Activated T-helper 2 cell treated with anti-CD3 and anti-CD28 coated beads, Interferon-gamma antibody, Interleukin-2, Interleukin-4, amounts not matched to agents 10 μg/mL and 5 μg/mL and 100 μg/mL, durations not matched to agents 14 hours and 24 hours and 36 hours (primary cell): ENCODE measurements around the gene LGALS8. TPM values are rescaled to one million over a fixed set of nuclear protein-coding genes. Genes with fewer than 3 reads are reported as not detected.
"Not testable (repeated sequence)": the region's sequence is repeated elsewhere in the genome, so short reads cannot be mapped to it uniquely, and the experiment has no call there.

Experiments used
- DNase-seq: peaks from one replicate; pipeline ENCODE4 v3.0.0; 2021; ENCODE audit warnings: low spot score
- H3K27ac Mint-ChIP-seq: one replicate; pipeline ENCODE4 v1.8.0; 2021; ENCODE audit warnings: mixed read lengths
- H3K27me3 Mint-ChIP-seq: one replicate; pipeline ENCODE4 v1.8.0; 2021; ENCODE audit warnings: low read depth, mixed read lengths
- H3K36me3 Mint-ChIP-seq: one replicate; pipeline ENCODE4 v1.8.0; 2021; ENCODE audit warnings: low read depth, mixed read lengths
- H3K4me1 Mint-ChIP-seq: one replicate; pipeline ENCODE4 v1.8.0; 2021; ENCODE audit warnings: low read depth, mixed read lengths
- H3K4me3 Mint-ChIP-seq: one replicate; pipeline ENCODE4 v1.8.0; 2021; ENCODE audit warnings: low read depth, mild to moderate bottlenecking, moderate library complexity, mixed read lengths
- H3K9me3 Mint-ChIP-seq: one replicate; pipeline ENCODE4 v1.8.0; 2021; ENCODE audit warnings: mixed read lengths
- intact Hi-C: fragments of 100-400 bp; cut with micrococcal nuclease; formaldehyde crosslinking; loops from one replicate; pipeline ENCODE4 v1.15.1; 2023
- total RNA-seq: library from RNA; stranded (reverse); gene quantifications from 2 replicates; pipeline ENCODE4 v1.2.3, GENCODE V29; 2022

Gene LGALS8
- total RNA-seq, 1 donor from 2014 or later = 74.8 TPM

DNA sequence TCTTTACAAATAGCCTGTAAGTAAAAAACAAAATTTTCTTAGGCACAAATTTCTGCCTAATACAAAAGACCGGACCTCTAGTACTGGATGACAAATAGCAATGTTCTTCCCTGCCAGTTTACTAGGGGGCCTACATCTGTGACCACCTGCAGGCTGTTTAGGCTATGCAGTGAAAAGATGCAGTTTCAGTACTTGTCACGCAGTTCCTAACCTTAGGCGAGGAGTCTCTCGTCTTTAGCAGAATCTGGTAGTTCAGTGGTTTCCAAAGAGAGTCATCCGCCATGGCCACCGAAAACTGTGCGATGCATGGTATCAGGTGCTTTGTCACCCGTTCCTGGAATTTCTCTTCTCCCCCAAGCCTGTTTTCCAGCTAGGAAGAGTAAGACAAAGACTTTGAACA, 29.6 kb downstream of the LGALS8 start:
- H3K4me3 Mint-ChIP-seq = no peak overlapping the region
- H3K27ac Mint-ChIP-seq = no peak overlapping the region
- H3K36me3 Mint-ChIP-seq = peaks cover 94% of the 10 kb centered on the region
- no peaks in the 10 kb centered on the region for H3K9me3 Mint-ChIP-seq
- no peaks in the 10 kb centered on the region for H3K27me3 Mint-ChIP-seq
- no peak for DNase-seq
- intact Hi-C loops = no loop called here
- peaks cover 14% of the 10 kb centered on the region for H3K4me1 Mint-ChIP-seq

GRCh38 chr1:236556606-236557005, 32.8 kb downstream of the LGALS8 start:
- H3K9me3 Mint-ChIP-seq = no peaks in the 10 kb centered on the region
- H3K4me3 Mint-ChIP-seq = no peak overlapping the region
- intact Hi-C loops = no loop called here
- peaks cover 80% of the 10 kb centered on the region for H3K36me3 Mint-ChIP-seq
- H3K27me3 Mint-ChIP-seq = no peaks in the 10 kb centered on the region
- no peak overlapping the region for H3K27ac Mint-ChIP-seq
- H3K4me1 Mint-ChIP-seq = peaks cover 5% of the 10 kb centered on the region
- DNase-seq = no peak

GRCh38 chr1:236558081-236558480, 34.3 kb downstream of the LGALS8 start:
- Mint-ChIP-seq H3K9me3 (no peaks in the 10 kb centered on the region), H3K4me1 (no peaks in the 10 kb centered on the region), H3K4me3 (no peak overlapping the region), H3K27ac (no peak overlapping the region), H3K36me3 (peaks cover 80% of the 10 kb centered on the region), H3K27me3 (no peaks in the 10 kb centered on the region)
- intact Hi-C loops = no loop called here
- DNase-seq = no peak

DNA sequence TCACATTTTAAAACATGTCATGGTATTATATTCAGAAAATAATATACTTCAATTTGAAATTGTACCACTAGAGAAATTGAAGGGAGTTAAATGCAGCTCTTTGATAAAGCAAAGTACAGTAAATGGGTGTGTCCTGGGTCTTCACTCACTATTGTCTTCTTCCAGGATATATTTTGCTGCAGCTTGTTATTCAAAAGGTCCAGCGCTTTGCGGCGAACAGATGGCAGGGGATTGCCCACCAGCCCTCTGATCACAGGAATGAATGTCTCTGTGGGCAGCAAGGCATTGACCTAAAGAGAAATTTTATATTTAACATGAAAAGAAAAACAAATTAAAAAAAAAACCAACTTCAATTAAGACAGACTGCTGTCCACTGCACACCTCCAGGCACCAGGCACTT, 35.1 kb downstream of the LGALS8 start:
- Mint-ChIP-seq H3K36me3 (peaks cover 82% of the 10 kb centered on the region), H3K4me1 (no peaks in the 10 kb centered on the region), H3K9me3 (no peaks in the 10 kb centered on the region), H3K27me3 (no peaks in the 10 kb centered on the region), H3K4me3 (no peak overlapping the region), H3K27ac (no peak overlapping the region)
- no peak for DNase-seq
- intact Hi-C loops = no loop called here

- no peak for DNase-seq
- intact Hi-C loops = no loop called here
- Mint-ChIP-seq H3K27ac (no peak overlapping the region), H3K4me3 (no peak overlapping the region), H3K9me3 (no peaks in the 10 kb centered on the region), H3K4me1 (no peaks in the 10 kb centered on the region), H3K36me3 (peaks cover 82% of the 10 kb centered on the region), H3K27me3 (no peaks in the 10 kb centered on the region)
These were observed 36.5 kb downstream of the LGALS8 start for GRCh38 chr1:236560213-236560771.

GRCh38 chr1:236561976-236562375, 38.2 kb downstream of the LGALS8 start:
- no peak for DNase-seq
- H3K36me3 Mint-ChIP-seq = peaks cover 80% of the 10 kb centered on the region
- H3K27ac Mint-ChIP-seq = no peak overlapping the region
- no peaks in the 10 kb centered on the region for H3K27me3 Mint-ChIP-seq
- no peaks in the 10 kb centered on the region for H3K9me3 Mint-ChIP-seq
- H3K4me3 Mint-ChIP-seq = no peak overlapping the region
- no peaks in the 10 kb centered on the region for H3K4me1 Mint-ChIP-seq
- intact Hi-C loops = no loop called here

DNA sequence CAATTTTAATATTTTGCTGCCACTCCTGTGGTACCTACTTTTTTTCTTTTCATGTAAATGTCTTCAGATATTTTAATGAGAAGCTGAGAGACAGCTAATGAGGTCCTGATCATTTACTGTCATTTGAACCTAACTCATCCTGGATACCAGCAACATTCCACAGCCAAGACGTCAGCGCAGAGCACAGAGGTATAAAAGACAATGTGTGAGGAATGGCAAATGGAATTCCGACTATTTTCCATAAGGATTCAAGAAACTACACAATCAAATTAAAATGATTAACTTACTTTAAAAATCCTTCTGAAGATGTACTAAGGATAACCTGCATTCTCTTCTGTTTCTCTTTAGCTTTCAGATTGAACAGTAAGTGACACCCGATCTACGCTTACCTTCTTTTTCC, 41.7 kb downstream of the LGALS8 start:
- peaks cover 90% of the 10 kb centered on the region for H3K36me3 Mint-ChIP-seq
- H3K27me3 Mint-ChIP-seq = no peaks in the 10 kb centered on the region
- H3K27ac Mint-ChIP-seq = no peak overlapping the region
- intact Hi-C loops = no loop called here
- no peaks in the 10 kb centered on the region for H3K9me3 Mint-ChIP-seq
- no peaks in the 10 kb centered on the region for H3K4me1 Mint-ChIP-seq
- no peak overlapping the region for H3K4me3 Mint-ChIP-seq
- DNase-seq = no peak

DNA sequence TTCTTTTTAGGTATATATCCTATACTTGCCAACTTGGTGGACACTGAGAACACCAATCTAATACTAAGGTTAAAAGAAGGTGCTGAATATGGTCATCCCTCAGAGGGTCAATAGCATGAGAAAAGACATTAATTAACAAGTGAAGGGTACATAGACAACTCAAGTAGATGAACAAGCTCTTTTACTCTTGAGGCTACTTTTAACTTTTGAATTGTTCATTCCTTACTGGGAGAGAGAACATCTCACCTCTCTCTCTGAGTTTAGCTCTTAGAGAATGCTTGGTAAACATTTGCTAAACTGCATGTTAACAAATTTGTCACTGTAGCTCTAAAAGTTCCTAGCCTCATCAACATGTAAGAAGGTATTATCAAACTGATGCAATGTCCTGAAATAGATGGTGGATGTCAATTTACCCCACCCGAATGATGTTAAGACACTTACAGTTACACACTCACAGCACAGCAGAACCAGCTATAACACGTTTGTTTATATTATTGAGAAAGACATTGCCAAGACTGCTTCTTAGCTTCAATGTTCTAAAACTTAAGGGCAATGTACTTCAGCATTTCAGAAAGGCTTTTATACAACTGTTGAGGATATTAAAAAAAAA, 44.6 kb downstream of the LGALS8 start:
- no peak overlapping the region for H3K27ac Mint-ChIP-seq

DNA sequence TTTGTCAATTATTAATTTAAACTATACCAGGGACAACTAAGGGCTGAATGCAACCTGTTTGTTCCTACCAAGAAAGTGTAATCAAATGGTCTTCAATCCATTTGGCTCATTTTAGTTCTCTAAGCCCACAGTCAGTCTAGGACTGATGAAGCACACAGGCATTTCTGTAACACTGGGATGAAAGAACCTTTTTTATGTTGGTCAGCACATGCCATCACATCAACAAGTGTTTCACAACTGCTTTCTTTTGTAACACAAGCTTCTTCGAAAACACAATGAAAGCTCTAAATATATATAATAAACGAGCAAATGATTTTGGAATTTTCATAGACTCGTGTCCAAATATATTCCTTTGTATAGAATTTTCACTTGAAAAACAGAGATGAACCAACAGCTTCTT, 51.7 kb downstream of the LGALS8 start:
- Mint-ChIP-seq H3K9me3 (no peaks in the 10 kb centered on the region), H3K4me1 (no peaks in the 10 kb centered on the region), H3K36me3 (peaks cover 81% of the 10 kb centered on the region), H3K27me3 (no peaks in the 10 kb centered on the region), H3K4me3 (no peak overlapping the region), H3K27ac (no peak overlapping the region)
- intact Hi-C loops = no loop called here
- no peak for DNase-seq

More for the DNA sequence above, 44.6 kb downstream of the LGALS8 start:
- Mint-ChIP-seq H3K9me3 (no peaks in the 10 kb centered on the region), H3K36me3 (peaks cover 88% of the 10 kb centered on the region), H3K27me3 (no peaks in the 10 kb centered on the region), H3K4me3 (no peak overlapping the region), H3K4me1 (no peaks in the 10 kb centered on the region)
- no peak for DNase-seq
- intact Hi-C loops = no loop called here

- intact Hi-C loops = no loop called here
- Mint-ChIP-seq H3K27me3 (no peaks in the 10 kb centered on the region), H3K27ac (no peak overlapping the region), H3K4me3 (no peak overlapping the region), H3K36me3 (peaks cover 79% of the 10 kb centered on the region), H3K9me3 (no peaks in the 10 kb centered on the region), H3K4me1 (no peaks in the 10 kb centered on the region)
- no peak for DNase-seq
These were observed 52.2 kb downstream of the LGALS8 start for GRCh38 chr1:236576004-236576403.

DNA sequence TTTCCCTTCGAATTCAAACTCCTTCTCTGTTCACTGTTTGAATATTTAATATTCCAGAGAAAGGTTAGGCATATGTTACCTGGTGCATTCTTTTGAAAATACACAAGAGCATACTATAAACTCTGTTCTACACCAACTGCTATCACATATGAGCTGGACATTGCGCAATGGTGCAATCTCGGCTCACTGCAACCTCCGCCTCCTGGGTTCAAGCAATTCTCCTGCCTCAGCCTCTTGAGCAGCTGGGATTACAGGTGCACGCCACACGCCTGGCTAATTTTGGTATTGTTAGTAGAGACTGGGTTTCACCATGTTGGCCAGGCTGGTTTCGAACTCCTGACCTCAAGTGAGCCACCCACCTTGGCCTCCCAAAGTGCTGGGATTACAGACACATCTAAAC, 53.3 kb downstream of the LGALS8 start:
- peaks cover 79% of the 10 kb centered on the region for H3K36me3 Mint-ChIP-seq
- H3K4me1 Mint-ChIP-seq, intact Hi-C loops, H3K27ac Mint-ChIP-seq, H3K27me3 Mint-ChIP-seq, H3K9me3 Mint-ChIP-seq, H3K4me3 Mint-ChIP-seq, DNase-seq: not testable (repeated sequence)

GRCh38 chr1:236578661-236579060, 54.9 kb downstream of the LGALS8 start:
- H3K36me3 Mint-ChIP-seq = peaks cover 79% of the 10 kb centered on the region
- intact Hi-C loops = no loop called here
- no peak overlapping the region for H3K4me3 Mint-ChIP-seq
- H3K27ac Mint-ChIP-seq = no peak overlapping the region
- H3K9me3 Mint-ChIP-seq = no peaks in the 10 kb centered on the region
- no peak for DNase-seq
- no peaks in the 10 kb centered on the region for H3K27me3 Mint-ChIP-seq
- H3K4me1 Mint-ChIP-seq = no peaks in the 10 kb centered on the region

GRCh38 chr1:236580404-236580803, 56.6 kb downstream of the LGALS8 start:
- H3K27me3 Mint-ChIP-seq, H3K4me3 Mint-ChIP-seq, H3K9me3 Mint-ChIP-seq, intact Hi-C loops, H3K4me1 Mint-ChIP-seq, DNase-seq, H3K27ac Mint-ChIP-seq: not testable (repeated sequence)
- peaks cover 81% of the 10 kb centered on the region for H3K36me3 Mint-ChIP-seq

DNA sequence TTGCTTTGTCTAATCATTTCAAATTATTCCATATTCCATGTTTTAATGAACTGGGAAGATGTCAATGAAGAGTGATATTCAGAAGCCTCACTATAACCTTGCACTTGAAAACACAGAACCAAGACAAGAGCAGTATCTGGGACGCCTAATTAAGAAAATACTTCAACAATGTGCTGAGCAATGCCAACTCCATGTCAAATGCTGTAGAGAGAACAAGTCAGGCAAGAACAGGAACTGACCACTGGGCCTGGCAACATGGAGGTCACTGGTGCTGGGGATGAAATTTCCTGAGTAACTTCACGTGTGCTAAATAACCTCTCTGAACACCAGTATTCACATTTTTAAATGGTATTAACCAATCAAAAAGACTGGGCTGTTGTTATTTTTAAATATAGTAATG, 57.7 kb downstream of the LGALS8 start:
- Mint-ChIP-seq H3K36me3 (peaks cover 77% of the 10 kb centered on the region), H3K4me1 (no peaks in the 10 kb centered on the region), H3K27me3 (no peaks in the 10 kb centered on the region), H3K27ac (no peak overlapping the region), H3K9me3 (no peaks in the 10 kb centered on the region), H3K4me3 (no peak overlapping the region)
- intact Hi-C loops = no loop called here
- no peak for DNase-seq
